ENCODE data around the gene CMTM6.
"Not testable (repeated sequence)": the region's sequence is repeated elsewhere in the genome, so short reads cannot be mapped to it uniquely, and the experiment has no call there.

CMTM6 gene

DNA sequence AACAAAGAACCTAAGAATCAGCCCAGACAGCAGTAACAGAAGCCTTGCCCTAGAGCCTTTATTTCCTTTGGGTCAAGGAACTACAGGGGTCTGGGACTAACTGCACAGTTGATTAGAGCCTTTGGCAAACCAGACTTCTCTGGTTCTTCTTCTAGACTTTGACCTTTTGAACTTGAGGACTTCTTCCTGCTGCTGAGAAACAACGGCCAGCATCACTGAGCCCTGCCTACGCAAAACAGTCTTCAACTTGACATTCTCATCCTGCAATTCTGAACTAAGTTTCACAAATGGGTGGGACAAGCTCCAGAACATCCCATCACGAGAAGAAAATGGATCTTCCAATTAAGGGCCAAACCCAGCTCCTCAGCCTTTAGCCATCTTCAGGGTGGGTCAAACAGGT, 31.4 kb downstream of the CMTM6 start:
- no peak for TF ChIP-seq CTCF (IDR thresholded peaks at IDR 0.05; ENCODE audit: low read depth, low read length)
- no peaks in the 10 kb centered on the region for H3K36me3 ChIP-seq

DNA sequence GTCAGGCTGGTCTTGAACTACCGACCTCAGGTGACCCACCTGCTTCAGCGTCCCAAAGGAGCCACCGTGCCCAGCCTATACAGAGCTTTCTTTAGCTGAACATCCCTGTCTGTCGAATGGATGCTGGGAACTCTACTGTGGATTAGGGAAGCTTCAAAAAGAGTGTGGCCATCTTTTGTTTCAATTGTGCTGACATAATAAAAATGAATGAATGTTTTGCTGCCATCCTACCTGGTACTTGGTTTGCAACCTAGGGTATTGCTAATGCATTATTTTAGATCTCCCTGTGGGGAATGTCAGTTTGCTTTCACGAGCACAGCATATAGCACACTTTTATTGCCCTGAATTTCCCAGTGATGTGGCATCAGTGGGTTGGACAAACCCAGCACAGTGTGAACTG, 32.3 kb downstream of the CMTM6 start:
- no peaks in the 10 kb centered on the region for H3K36me3 ChIP-seq
- DNase-seq: no peak
- no peak for TF ChIP-seq CTCF (IDR thresholded peaks at IDR 0.05; ENCODE audit: low read depth, low read length)
- H3K9me3 ChIP-seq: no peaks in the 10 kb centered on the region
- no peak overlapping the region for H3K4me3 ChIP-seq (ENCODE audit: low read depth, low read length)
- H3K4me1 ChIP-seq: no peaks in the 10 kb centered on the region
- H3K27me3 ChIP-seq: no peaks in the 10 kb centered on the region

More for the DNA sequence above, 31.4 kb downstream of the CMTM6 start:
- no peaks in the 10 kb centered on the region for H3K4me1 ChIP-seq
- no peaks in the 10 kb centered on the region for H3K27me3 ChIP-seq
- no peaks in the 10 kb centered on the region for H3K9me3 ChIP-seq
- no peak overlapping the region for H3K4me3 ChIP-seq (ENCODE audit: low read depth, low read length)
- no peak for DNase-seq

GRCh38 chr3:32469151-32469874, 33.3 kb downstream of the CMTM6 start:
- no peak for DNase-seq
- Histone ChIP-seq H3K27me3 (no peaks in the 10 kb centered on the region), H3K4me3 (ENCODE audit: low read depth, low read length) (no peak overlapping the region), H3K36me3 (no peaks in the 10 kb centered on the region), H3K9me3 (no peaks in the 10 kb centered on the region), H3K4me1 (no peaks in the 10 kb centered on the region)
- TF ChIP-seq CTCF (IDR thresholded peaks at IDR 0.05; ENCODE audit: low read depth, low read length): no peak

- no peaks in the 10 kb centered on the region for H3K9me3 ChIP-seq
- H3K36me3 ChIP-seq: no peaks in the 10 kb centered on the region
- TF ChIP-seq CTCF (IDR thresholded peaks at IDR 0.05; ENCODE audit: low read depth, low read length): peak; percentile 78
- H3K4me1 ChIP-seq: no peaks in the 10 kb centered on the region
- H3K27me3 ChIP-seq: no peaks in the 10 kb centered on the region
- H3K4me3 ChIP-seq (ENCODE audit: low read depth, low read length): peak overlapping the region; percentile 28; the same call in 1 of the 2 replicates
- peak; percentile 55 for DNase-seq
Observed at GRCh38 chr3:32467333-32468070, 35.1 kb downstream of the CMTM6 start.

GRCh38 chr3:32466808-32467207, 35.8 kb downstream of the CMTM6 start:
- not testable (repeated sequence) for H3K9me3 ChIP-seq; DNase-seq; H3K36me3 ChIP-seq; H3K27me3 ChIP-seq; H3K4me1 ChIP-seq; H3K4me3 ChIP-seq (ENCODE audit: low read depth, low read length)

GRCh38 chr3:32464726-32465125, 37.9 kb downstream of the CMTM6 start:
- H3K4me3 ChIP-seq (ENCODE audit: low read depth, low read length); DNase-seq; H3K36me3 ChIP-seq; H3K4me1 ChIP-seq; H3K27me3 ChIP-seq; H3K9me3 ChIP-seq: not testable (repeated sequence)

GRCh38 chr3:32463415-32463814, 39.2 kb downstream of the CMTM6 start:
- H3K27me3 ChIP-seq; H3K36me3 ChIP-seq; H3K4me3 ChIP-seq (ENCODE audit: low read depth, low read length); H3K9me3 ChIP-seq; H3K4me1 ChIP-seq; DNase-seq: not testable (repeated sequence)

DNA sequence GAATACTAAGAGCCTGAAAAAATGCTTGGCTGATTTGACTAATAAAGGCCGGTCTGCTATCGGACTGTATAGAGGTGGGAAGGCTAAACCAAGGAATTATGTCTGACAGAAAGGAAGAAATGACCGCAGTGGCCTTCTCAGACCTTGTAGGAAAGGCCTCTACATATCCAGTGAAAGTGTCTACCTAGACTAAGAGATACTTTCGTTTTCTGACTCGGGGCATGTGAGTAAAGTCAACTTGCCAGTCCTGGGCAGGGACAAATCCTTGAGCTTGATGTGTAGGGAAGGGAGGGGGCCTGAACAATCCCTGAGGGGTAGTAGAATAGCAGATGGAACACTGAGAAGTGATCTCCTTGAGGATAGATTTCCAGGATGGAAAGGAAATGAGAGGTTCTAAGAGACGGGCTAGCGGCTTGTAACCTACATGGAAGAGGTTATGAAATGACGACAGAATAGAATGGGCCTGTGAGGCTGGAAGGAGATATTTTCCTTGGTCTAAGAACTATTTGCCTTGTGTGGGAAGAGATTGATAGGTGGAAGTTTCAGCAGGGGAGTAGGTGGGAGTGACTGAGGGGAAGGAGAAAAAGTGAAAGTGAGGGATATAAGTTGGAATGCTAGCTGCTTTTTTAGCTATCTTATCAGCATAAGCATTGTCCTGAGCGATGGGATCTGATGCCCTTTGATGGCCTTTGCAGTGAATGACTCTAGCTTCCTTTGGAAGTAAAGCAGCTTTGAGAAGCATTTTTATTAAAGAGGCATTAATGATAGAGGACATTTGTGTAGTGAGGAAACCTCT, 40.3 kb downstream of the CMTM6 start:
- H3K36me3 ChIP-seq; H3K4me3 ChIP-seq (ENCODE audit: low read depth, low read length); H3K27me3 ChIP-seq; H3K4me1 ChIP-seq; DNase-seq; H3K9me3 ChIP-seq: not testable (repeated sequence)

DNA sequence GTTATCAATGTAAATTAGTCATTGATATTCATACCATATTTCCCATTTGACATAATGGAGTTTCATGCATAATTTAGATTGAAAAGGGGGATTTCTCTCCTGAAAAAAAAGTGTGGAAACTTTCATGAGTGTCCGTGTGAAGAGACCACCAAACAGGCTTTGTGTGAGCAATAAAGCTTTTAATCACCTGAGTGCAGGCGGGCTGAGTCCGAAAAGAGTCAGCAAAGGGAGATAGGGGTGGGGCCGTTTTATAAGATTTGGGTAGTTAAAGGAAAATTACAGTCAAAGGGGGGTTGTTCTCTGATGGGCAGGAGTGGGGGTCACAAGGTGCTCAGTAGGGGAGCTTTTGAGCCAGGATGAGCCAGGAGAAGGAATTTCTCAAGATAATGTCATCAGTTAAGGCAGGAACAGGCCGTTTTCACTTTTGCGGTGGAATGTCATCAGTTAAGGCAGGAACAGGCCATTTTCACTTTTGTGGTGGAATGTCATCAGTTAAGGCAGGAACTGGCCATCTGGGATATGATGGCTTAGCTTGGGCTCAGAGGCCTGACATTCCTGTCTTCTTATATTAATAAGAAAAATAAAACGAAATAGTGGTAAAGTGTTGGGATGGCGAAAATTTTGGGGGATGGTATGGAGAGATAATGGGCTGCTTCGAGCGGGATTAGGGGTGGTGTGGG, 41.7 kb downstream of the CMTM6 start:
- H3K4me1 ChIP-seq; H3K4me3 ChIP-seq (ENCODE audit: low read depth, low read length); DNase-seq; H3K36me3 ChIP-seq; H3K9me3 ChIP-seq; H3K27me3 ChIP-seq: not testable (repeated sequence)

All from BE2C (cell line).